GM23338 (cell line): ENCODE measurements around the gene TBX19.
A peak's percentile ranks its signal among the peaks of the same experiment; 100 is the strongest.

ENCODE experiments used
- CTCF ChIP-seq, 2 experiments: fragments of 200-600 bp in 1 of 2; sonication (generic) in 1 of 2; conservative IDR thresholded peaks; 2 replicates each; pipeline versions ENCODE4 v1.5.1 to v1.6.1; 2016 to 2017; ENCODE audit warnings: antibody characterized with exemption in 2 of 2, low read depth in 2 of 2, mild to moderate bottlenecking in 2 of 2, moderate library complexity in 1 of 2
- EZH2 ChIP-seq: fragments of 200-600 bp; sonication (generic); IDR thresholded peaks from one replicate; pipeline ENCODE4 v1.8.0; 2017; ENCODE audit warnings: antibody characterized with exemption, mild to moderate bottlenecking, low read depth; ENCODE audit not compliant: unreplicated experiment
- POLR2AphosphoS5 ChIP-seq: IDR thresholded peaks from 2 replicates; pipeline ENCODE4 v1.6.1; 2016; ENCODE audit warnings: antibody characterized with exemption, low read depth

- TF ChIP-seq POLR2AphosphoS5 = no peak
- TF ChIP-seq CTCF (conservative IDR thresholded peaks at IDR 0.05; ENCODE audit: low read depth in 2 of 2) = peak; percentile 21 to 37; a peak in 2 of 4 replicates
- TF ChIP-seq EZH2 = no peak
These were observed 41.3 kb downstream of the TBX19 start for GRCh38 chr1:168321945-168322344.
